ENCODE data around the gene PTGER2.

The PTGER2 gene

GRCh38 chr14:52313903-52314594, at the start of gene PTGER2:
PTGER2 (plus strand) TSS chr14:52314312; CDS start chr14:52314549, 237 bp downstream.
- DNase-seq (ENCODE audit: low read depth, low spot score): peak; percentile 25

- no peak for DNase-seq (ENCODE audit: low read depth, low spot score)
These were observed 48.9 kb upstream of the PTGER2 start for GRCh38 chr14:52265253-52265652.

- DNase-seq (ENCODE audit: low read depth, low spot score): no peak
These were observed 47.9 kb upstream of the PTGER2 start for GRCh38 chr14:52266179-52266578.

- no peak for DNase-seq (ENCODE audit: low read depth, low spot score)
These were observed 47.3 kb upstream of the PTGER2 start for GRCh38 chr14:52266782-52267181.

GRCh38 chr14:52267501-52268278, 46.4 kb upstream of the PTGER2 start, which contains the start of gene PTGDR:
PTGDR (plus strand) TSS chr14:52267698; CDS start chr14:52267815, 117 bp downstream.
- no peak for DNase-seq (ENCODE audit: low read depth, low spot score)

GRCh38 chr14:52268279-52269061, 45.6 kb upstream of the PTGER2 start:
- DNase-seq (ENCODE audit: low read depth, low spot score): no peak

GRCh38 chr14:52269100-52269499, 45.0 kb upstream of the PTGER2 start:
- DNase-seq (ENCODE audit: low read depth, low spot score): no peak

GRCh38 chr14:52269982-52270381, 44.1 kb upstream of the PTGER2 start:
- no peak for DNase-seq (ENCODE audit: low read depth, low spot score)

GRCh38 chr14:52271538-52271937, 42.6 kb upstream of the PTGER2 start:
- DNase-seq (ENCODE audit: low read depth, low spot score): no peak

- DNase-seq (ENCODE audit: low read depth, low spot score): no peak
These were observed 41.7 kb upstream of the PTGER2 start for GRCh38 chr14:52272375-52272774.

- DNase-seq (ENCODE audit: low read depth, low spot score): no peak
These were observed 38.7 kb upstream of the PTGER2 start for GRCh38 chr14:52275372-52275771.

- DNase-seq (ENCODE audit: low read depth, low spot score): no peak
These were observed 36.6 kb upstream of the PTGER2 start for GRCh38 chr14:52277552-52277951.

- no peak for DNase-seq (ENCODE audit: low read depth, low spot score)
These were observed 34.7 kb upstream of the PTGER2 start for GRCh38 chr14:52279408-52279807.

- no peak for DNase-seq (ENCODE audit: low read depth, low spot score)
These were observed 31.0 kb upstream of the PTGER2 start for GRCh38 chr14:52283099-52283498.

- no peak for DNase-seq (ENCODE audit: low read depth, low spot score)
These were observed 27.2 kb upstream of the PTGER2 start for GRCh38 chr14:52286661-52287649.

GRCh38 chr14:52296378-52296777, 17.7 kb upstream of the PTGER2 start:
- no peak for DNase-seq (ENCODE audit: low read depth, low spot score)

- no peak for DNase-seq (ENCODE audit: low read depth, low spot score)
These were observed 15.3 kb upstream of the PTGER2 start for GRCh38 chr14:52298795-52299194.

GRCh38 chr14:52299692-52300278, 14.3 kb upstream of the PTGER2 start:
- DNase-seq (ENCODE audit: low read depth, low spot score): no peak

- no peak for DNase-seq (ENCODE audit: low read depth, low spot score)
These were observed 10.9 kb upstream of the PTGER2 start for GRCh38 chr14:52303236-52303635.

- DNase-seq (ENCODE audit: low read depth, low spot score): no peak
These were observed 9.7 kb upstream of the PTGER2 start for GRCh38 chr14:52304248-52304904.

All from activated naive CD8-positive, alpha-beta T cell treated with anti-CD3 and anti-CD28 coated beads, Interleukin-2, amount 50 U/mL, for 16 hours (primary cell).